Measurements from ENCODE around the gene ZNF331.

The ZNF331 gene

DNA sequence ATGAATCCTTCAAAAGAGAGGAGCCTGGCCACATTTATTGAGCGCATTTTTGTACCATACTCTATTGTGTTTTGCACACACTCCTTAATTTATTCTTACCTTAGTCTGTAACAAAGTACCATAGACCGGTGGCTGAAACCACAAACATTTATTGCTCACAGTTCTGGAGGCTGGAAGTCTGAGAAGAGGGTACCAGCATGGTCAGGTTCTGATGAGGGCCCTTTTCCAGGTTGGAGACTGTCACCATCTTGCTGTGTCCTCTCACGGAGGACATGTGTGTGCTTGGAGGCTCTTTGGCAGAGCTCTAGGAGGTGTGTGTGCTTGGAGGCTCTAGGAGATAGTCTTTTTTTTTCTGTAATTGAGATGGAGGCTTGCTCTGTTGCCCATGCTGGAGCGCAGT lies 2.1 kb downstream of the ZNF331 start:
- TF ChIP-seq, protein P1, sequence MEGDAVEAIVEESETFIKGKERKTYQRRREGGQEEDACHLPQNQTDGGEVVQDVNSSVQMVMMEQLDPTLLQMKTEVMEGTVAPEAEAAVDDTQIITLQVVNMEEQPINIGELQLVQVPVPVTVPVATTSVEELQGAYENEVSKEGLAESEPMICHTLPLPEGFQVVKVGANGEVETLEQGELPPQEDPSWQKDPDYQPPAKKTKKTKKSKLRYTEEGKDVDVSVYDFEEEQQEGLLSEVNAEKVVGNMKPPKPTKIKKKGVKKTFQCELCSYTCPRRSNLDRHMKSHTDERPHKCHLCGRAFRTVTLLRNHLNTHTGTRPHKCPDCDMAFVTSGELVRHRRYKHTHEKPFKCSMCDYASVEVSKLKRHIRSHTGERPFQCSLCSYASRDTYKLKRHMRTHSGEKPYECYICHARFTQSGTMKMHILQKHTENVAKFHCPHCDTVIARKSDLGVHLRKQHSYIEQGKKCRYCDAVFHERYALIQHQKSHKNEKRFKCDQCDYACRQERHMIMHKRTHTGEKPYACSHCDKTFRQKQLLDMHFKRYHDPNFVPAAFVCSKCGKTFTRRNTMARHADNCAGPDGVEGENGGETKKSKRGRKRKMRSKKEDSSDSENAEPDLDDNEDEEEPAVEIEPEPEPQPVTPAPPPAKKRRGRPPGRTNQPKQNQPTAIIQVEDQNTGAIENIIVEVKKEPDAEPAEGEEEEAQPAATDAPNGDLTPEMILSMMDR (IDR thresholded peaks at IDR 0.05; ENCODE audit: insufficient read depth, low read depth, low read length, missing control alignments), result no peak
- no peak for DNase-seq (ENCODE audit: low read depth)
- H3K4me3 ChIP-seq (ENCODE audit: low read depth, low read length), result no peak overlapping the region

DNA sequence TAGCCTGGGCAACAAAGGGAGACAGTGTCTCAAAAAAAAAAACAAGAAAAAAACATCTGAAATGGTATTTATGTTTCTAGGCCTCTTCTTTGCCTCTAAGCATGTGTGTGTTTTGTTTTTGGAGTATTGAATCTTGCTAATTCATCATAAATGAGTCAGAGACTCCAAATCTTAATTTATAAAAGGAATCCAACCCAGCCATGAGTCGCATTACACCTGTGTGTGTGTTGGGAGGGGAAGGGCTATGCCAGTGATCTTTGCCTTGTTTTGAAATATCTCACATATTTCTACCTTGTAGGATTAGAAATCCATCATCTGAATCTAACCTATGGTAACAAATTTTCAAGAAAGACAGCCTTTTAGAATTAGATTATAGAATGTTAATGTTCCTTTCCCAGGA lies 4.0 kb downstream of the ZNF331 start:
- TF ChIP-seq, protein P1 (IDR thresholded peaks at IDR 0.05; ENCODE audit: insufficient read depth, low read depth, low read length, missing control alignments), result no peak
- no peak for DNase-seq (ENCODE audit: low read depth)
- no peak overlapping the region for H3K4me3 ChIP-seq (ENCODE audit: low read depth, low read length)

DNA sequence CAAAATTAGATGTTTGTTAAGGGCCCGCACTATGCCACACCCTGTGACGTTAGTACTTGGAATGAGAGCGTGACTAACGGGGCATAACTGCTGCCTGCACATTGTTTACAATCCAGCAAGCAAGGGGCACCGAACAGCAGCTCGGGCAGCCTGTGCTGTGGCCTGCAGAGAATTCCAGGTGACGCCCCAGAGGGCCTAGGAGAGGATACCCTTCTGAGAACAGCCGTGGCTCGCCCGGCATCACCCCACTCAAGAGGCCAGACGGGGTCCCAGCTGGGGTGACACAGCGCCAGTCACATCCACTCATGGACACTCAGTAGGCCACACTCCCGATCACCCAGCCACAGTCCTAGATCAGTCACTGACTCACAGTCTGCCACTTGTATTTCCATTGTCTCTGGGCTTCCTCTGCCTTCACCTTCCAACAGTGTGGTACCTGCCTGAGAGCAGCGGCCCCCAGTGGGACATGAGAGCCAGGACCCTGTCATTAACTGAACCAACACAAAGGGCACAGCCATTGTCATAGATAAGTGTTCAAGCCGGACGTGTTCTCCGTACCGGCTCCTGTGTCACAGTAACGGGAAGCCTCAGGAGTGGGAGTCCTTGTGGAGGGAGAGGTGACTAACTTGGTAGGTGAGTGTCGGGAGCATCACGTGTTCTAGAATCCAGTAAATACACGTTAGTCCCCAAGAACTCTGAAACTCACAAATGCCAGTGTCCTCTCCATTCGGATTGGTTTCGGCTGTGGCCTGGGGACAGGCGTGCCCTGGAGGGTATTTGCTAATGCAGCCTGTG lies 7.5 kb downstream of the ZNF331 start:
- H3K4me3 ChIP-seq (ENCODE audit: low read depth, low read length), result no peak overlapping the region
- DNase-seq (ENCODE audit: low read depth), result no peak
- TF ChIP-seq, protein P1 (IDR thresholded peaks at IDR 0.05; ENCODE audit: insufficient read depth, low read depth, low read length, missing control alignments), result no peak

DNA sequence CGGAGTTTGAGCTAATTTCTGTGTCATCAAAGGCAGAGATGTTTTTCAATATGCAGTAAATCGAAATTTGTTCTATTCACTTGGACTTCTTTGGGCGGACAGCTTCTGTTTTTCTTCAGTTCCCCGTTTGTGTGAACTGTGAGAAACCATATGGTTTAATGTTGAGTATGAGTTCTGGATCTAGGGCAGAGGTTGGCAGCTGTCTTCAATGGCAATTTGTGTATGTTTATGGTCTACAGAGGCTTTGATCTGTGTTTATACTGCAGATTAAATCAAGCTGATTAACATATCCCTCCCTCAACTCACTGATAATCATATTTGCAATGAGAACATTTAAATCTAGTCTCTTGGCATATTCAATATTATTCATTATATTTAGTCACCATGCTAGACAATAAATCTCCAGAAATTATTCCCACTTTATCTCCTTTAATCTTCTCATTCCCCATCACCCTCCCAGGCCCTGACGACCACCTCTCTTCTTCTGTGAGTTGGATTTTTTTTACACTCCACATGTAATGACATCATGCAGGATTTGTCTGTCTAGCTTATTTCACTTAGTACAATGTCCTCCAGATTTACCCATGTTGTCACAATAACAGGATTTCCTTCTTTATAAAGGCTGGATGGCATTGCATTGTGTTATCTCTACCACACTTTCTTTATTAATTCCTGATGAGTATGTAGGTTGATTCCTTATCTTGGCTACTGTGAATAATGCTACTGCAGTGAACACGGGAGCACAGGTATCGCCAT lies 9.0 kb downstream of the ZNF331 start:
- no peak overlapping the region for H3K4me3 ChIP-seq (ENCODE audit: low read depth, low read length)
- TF ChIP-seq, protein P1 (IDR thresholded peaks at IDR 0.05; ENCODE audit: insufficient read depth, low read depth, low read length, missing control alignments), result no peak
- no peak for DNase-seq (ENCODE audit: low read depth)

DNA sequence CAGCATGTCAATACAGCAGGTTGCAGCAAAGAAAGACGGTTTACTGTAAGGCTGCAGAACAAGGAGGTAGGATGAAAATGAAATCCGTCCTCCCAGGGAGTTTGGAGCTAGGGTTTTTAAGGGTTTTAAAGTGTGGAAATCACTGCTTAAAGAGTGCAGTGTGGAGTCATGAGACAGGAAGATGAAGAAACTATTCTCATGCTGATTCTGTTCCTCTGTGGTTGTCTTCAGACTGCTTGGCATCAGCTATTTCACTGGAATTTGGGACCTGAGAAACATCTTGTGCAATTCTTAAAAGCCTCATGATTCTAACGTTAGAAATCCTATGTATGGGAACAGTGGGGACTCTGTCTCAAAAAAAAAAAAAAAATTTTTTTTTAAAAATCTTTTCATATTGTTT lies 11.4 kb downstream of the ZNF331 start:
- no peak overlapping the region for H3K4me3 ChIP-seq (ENCODE audit: low read depth, low read length)
- no peak for DNase-seq (ENCODE audit: low read depth)
- TF ChIP-seq, protein P1 (IDR thresholded peaks at IDR 0.05; ENCODE audit: insufficient read depth, low read depth, low read length, missing control alignments), result no peak

DNA sequence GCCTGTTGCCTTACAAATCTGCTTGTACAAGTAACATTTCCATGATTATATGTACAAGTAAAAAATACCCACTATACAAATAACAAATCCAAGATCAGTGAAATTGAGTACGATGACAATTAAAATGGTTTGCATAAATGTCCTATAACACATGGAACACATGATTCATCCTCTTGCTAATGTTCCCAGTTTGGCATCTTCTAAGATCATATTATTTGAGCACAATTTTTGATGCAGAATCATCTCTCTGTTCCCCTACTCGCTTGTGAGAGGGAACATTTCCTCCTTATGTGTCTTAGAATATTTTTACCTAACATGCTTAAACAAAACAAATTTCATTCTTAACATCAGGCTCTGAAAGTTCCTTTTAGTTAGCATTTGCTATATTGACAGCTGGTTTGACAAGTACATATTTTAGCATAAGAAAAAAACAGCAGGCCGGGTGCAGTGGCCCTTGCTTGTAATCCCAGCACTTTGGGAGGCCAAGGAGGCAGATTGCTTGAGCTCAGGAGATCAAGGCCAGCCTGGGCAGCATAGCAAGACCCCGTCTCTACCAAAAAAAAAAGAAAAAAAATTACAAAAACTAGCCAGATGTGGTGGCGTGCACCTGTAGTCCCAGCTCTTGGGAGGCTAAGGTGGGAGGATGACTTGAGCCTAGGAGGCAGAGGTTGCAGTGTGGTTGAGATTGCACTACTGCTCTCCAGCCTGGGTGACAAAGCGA lies 14.2 kb downstream of the ZNF331 start:
- DNase-seq (ENCODE audit: low read depth), result no peak
- no peak overlapping the region for H3K4me3 ChIP-seq (ENCODE audit: low read depth, low read length)
- TF ChIP-seq, protein P1 (IDR thresholded peaks at IDR 0.05; ENCODE audit: insufficient read depth, low read depth, low read length, missing control alignments), result no peak
